Measurements from ENCODE around the gene ZNF304. TPM values are rescaled to one million over a fixed set of nuclear protein-coding genes. Genes with fewer than 3 reads are reported as not detected.
A peak's percentile ranks its signal among the peaks of the same experiment; 100 is the strongest.

The ZNF304 gene
- total and polyA plus RNA-seq, 12 donors: 4.0 to 14.3 (median 11.1) TPM

DNA sequence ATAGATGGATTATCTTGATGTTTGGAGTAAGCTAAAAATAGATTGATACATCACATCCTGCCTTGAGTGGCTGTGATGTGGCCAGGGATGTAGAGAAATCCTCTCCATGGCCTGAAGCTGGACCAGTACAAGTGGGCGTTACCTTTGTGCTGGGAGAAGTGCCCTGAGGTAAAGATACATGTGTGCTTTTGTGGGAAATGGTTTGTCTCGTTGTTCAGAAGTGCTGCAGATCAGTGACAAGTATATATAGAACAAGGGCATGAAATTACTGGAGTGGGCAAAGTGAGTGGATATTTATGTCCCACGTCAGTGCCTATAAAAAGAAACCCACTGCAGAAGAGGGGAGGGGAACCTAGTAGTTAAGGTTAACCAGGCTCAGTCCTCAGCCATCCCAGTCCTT, 12.2 kb upstream of the ZNF304 start:
- Histone ChIP-seq H3K27me3 (no peaks in the 10 kb centered on the region), H3K4me1 (replicated peaks in 1 of 2) (no peaks in the 10 kb centered on the region), H3K36me3 (replicated peaks in 1 of 2) (no peaks in the 10 kb centered on the region), H3K27ac (no peak overlapping the region), H3K4me3 (no peak overlapping the region), H3K9me3 (replicated peaks in 1 of 3) (no peaks in the 10 kb centered on the region)
- no peak for DNase-seq
- intact Hi-C loops (cut with DNase I): no loop called here
- 54 to 73% (median 63%) methylated on average over 3 of the region's 3 CpGs for WGBS, 4 donors
- TF ChIP-seq, protein P1, sequence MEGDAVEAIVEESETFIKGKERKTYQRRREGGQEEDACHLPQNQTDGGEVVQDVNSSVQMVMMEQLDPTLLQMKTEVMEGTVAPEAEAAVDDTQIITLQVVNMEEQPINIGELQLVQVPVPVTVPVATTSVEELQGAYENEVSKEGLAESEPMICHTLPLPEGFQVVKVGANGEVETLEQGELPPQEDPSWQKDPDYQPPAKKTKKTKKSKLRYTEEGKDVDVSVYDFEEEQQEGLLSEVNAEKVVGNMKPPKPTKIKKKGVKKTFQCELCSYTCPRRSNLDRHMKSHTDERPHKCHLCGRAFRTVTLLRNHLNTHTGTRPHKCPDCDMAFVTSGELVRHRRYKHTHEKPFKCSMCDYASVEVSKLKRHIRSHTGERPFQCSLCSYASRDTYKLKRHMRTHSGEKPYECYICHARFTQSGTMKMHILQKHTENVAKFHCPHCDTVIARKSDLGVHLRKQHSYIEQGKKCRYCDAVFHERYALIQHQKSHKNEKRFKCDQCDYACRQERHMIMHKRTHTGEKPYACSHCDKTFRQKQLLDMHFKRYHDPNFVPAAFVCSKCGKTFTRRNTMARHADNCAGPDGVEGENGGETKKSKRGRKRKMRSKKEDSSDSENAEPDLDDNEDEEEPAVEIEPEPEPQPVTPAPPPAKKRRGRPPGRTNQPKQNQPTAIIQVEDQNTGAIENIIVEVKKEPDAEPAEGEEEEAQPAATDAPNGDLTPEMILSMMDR (IDR thresholded peaks at IDR 0.05): no peak
- no peak for TF ChIP-seq POLR2A (IDR thresholded peaks at IDR 0.05)

DNA sequence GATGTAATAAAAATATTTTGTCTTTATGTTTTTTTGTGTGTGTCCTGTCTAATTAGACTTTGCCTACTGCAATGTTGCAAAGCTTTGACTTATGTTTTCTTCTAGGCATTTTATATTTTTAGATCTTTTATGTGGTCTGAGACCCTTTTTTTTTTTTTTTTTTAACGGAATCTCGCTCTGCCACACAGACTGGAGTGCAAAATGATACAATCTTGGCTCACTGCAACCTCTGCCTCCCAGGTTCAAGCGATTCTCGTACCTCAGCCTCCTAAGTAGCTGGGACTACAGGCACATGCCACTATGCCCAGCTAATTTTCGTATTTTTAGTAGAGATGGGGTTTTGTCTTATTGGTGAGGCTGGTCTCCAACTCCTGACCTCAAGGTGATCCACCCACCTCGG, 8.5 kb upstream of the ZNF304 start:
- Histone ChIP-seq H3K27ac (no peak overlapping the region), H3K4me3 (no peak overlapping the region), H3K27me3 (no peaks in the 10 kb centered on the region), H3K36me3 (replicated peaks in 1 of 2) (no peaks in the 10 kb centered on the region), H3K9me3 (replicated peaks in 1 of 3) (no peaks in the 10 kb centered on the region), H3K4me1 (replicated peaks in 1 of 2) (no peaks in the 10 kb centered on the region)
- TF ChIP-seq, protein P1 (IDR thresholded peaks at IDR 0.05): no peak
- 80 to 85% (median 82%) methylated on average over 6 of the region's 6 CpGs for WGBS, 4 donors
- DNase-seq: no peak
- intact Hi-C loops (cut with DNase I): no loop called here

DNA sequence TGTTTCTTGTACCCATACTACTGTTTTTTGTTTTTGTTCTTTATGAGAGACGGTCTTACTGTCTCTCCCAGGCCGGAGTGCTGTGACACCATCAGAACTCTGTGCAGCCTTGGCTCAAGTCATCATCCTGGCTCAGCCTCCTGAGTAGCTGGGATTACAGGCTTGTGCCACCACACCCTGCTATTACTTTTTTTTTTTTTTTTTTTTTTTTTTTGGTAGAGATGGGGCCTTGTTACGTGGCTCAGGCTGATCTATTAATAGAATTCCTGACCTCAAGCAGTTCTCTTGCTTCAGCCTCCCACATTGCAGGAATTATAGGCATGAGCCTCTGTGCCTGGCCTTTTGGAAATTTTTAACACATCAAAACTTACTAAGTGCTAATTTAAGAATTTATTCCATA, 2.9 kb upstream of the ZNF304 start:
- H3K4me3 ChIP-seq: no peak overlapping the region
- 48 to 61% (median 56%) methylated on average over 3 of the region's 3 CpGs for WGBS, 4 donors
- intact Hi-C loops (cut with DNase I): no loop called here

DNA sequence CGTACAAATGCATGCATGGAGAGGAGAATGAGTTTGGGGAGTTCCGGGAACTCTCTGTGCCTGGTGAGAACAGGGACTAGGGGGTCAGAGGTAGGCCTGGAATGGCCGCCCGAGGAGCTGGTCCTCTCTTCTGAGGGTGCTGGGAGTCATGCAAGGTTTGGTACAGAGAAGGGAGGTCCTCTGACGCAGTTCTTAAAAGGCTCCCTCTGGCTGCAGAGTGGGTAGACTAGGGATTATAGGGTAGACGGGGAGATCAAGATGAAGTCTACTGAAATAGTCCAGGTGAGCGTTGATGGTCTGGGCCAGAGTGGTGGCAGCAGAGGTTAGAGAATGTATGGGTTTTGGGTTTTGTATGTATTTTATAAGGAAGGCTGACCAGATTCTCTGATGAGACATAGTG, 796 bp downstream of the ZNF304 start:
- TF ChIP-seq POLR2A (IDR thresholded peaks at IDR 0.05): no peak
- TF ChIP-seq, protein P1 (IDR thresholded peaks at IDR 0.05): no peak
- 13 to 17% (median 15%) methylated on average over 6 to 7 of the region's 7 CpGs for WGBS, 4 donors
- H3K36me3 ChIP-seq (replicated peaks in 1 of 2): peaks cover 0 to 30% of the 10 kb centered on the region in 2 donors
- no peaks in the 10 kb centered on the region for H3K9me3 ChIP-seq (replicated peaks in 1 of 3)
- peak overlapping the region in 3 of 4 donors; percentile 65 to 97 (median 85) for H3K4me3 ChIP-seq
- H3K27ac ChIP-seq: peak overlapping the region in 4 of 5 donors; percentile 24 to 89 (median 82)
- intact Hi-C loops (cut with DNase I): no loop called here
- peaks cover 13 to 14% of the 10 kb centered on the region in 2 donors for H3K4me1 ChIP-seq (replicated peaks in 1 of 2)
- no peak for DNase-seq
- H3K27me3 ChIP-seq: no peaks in the 10 kb centered on the region

More for the DNA sequence above, 2.9 kb upstream of the ZNF304 start:
- Histone ChIP-seq H3K27me3 (no peaks in the 10 kb centered on the region), H3K4me1 (replicated peaks in 1 of 2) (peaks cover 13 to 14% of the 10 kb centered on the region in 2 donors), H3K9me3 (replicated peaks in 1 of 3) (no peaks in the 10 kb centered on the region), H3K36me3 (replicated peaks in 1 of 2) (no peaks in the 10 kb centered on the region), H3K27ac (no peak overlapping the region)
- DNase-seq: no peak
- TF ChIP-seq, protein P1 (IDR thresholded peaks at IDR 0.05): no peak
- no peak for TF ChIP-seq POLR2A (IDR thresholded peaks at IDR 0.05)
